HCT116 (cell line): ENCODE data around the gene MLH1.

ENCODE experiments used
- ELF1 ChIP-seq: IDR thresholded peaks from 2 replicates; pipeline ENCODE4 v1.6.1; 2012; ENCODE audit warnings: low read depth, borderline replicate concordance
- YY1 ChIP-seq: IDR thresholded peaks from 2 replicates; pipeline ENCODE4 v1.6.1; 2011; ENCODE audit warnings: low read length, low read depth, moderate library complexity, mild to moderate bottlenecking; ENCODE audit not compliant: insufficient replicate concordance; ENCODE audit errors: extremely low read depth
- TF ChIP-seq, protein P1 (sequence below), 3 experiments: fragments of 200-600 bp in 1 of 3; sonication (generic) in 1 of 3; IDR thresholded peaks in 2 of 3; conservative IDR thresholded peaks in 1 of 3; 2 replicates each; pipeline ENCODE4 v1.5.1; 2012 to 2017; ENCODE audit warnings: low read depth in 2 of 3, low read length in 2 of 3, antibody characterized with exemption in 1 of 3, borderline replicate concordance in 1 of 3, control low read depth in 1 of 3, mild to moderate bottlenecking in 1 of 3, mixed read lengths in 1 of 3, mixed run types in 1 of 3, moderate library complexity in 1 of 3; ENCODE audit not compliant: insufficient read depth in 1 of 3

DNA sequence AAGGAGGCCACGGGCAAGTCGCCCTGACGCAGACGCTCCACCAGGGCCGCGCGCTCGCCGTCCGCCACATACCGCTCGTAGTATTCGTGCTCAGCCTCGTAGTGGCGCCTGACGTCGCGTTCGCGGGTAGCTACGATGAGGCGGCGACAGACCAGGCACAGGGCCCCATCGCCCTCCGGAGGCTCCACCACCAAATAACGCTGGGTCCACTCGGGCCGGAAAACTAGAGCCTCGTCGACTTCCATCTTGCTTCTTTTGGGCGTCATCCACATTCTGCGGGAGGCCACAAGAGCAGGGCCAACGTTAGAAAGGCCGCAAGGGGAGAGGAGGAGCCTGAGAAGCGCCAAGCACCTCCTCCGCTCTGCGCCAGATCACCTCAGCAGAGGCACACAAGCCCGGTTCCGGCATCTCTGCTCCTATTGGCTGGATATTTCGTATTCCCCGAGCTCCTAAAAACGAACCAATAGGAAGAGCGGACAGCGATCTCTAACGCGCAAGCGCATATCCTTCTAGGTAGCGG is 452 bp upstream of the MLH1 start, which contains the start of gene EPM2AIP1:
- TF ChIP-seq, protein P1, sequence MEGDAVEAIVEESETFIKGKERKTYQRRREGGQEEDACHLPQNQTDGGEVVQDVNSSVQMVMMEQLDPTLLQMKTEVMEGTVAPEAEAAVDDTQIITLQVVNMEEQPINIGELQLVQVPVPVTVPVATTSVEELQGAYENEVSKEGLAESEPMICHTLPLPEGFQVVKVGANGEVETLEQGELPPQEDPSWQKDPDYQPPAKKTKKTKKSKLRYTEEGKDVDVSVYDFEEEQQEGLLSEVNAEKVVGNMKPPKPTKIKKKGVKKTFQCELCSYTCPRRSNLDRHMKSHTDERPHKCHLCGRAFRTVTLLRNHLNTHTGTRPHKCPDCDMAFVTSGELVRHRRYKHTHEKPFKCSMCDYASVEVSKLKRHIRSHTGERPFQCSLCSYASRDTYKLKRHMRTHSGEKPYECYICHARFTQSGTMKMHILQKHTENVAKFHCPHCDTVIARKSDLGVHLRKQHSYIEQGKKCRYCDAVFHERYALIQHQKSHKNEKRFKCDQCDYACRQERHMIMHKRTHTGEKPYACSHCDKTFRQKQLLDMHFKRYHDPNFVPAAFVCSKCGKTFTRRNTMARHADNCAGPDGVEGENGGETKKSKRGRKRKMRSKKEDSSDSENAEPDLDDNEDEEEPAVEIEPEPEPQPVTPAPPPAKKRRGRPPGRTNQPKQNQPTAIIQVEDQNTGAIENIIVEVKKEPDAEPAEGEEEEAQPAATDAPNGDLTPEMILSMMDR (IDR thresholded peaks at IDR 0.05 in 2 of 3, conservative IDR thresholded peaks at IDR 0.05 in 1 of 3; ENCODE audit: borderline replicate concordance in 1 of 3, insufficient read depth in 1 of 3, low read depth in 2 of 3, low read length in 2 of 3), result 0 out of 6 replicates have a peak, but pooled peaks of 1 of the 3 experiments have one; percentile 7
- TF ChIP-seq YY1 (peak; percentile 74), ELF1 (no peak)
